H9 (cell line): ENCODE measurements around the gene GAD1. TPM values are rescaled to one million over a fixed set of nuclear protein-coding genes. Genes with fewer than 3 reads are reported as not detected.

Experiments
- DNase-seq: peaks from one replicate; pipeline ENCODE4 v3.0.0-alpha.2; 2017
- H2AFZ ChIP-seq: one replicate; pipeline ENCODE4 v1.6.1; 2013; ENCODE audit warnings: mild to moderate bottlenecking, low read length, control low read depth, moderate library complexity
- H2AK5ac ChIP-seq: 2 replicates; pipeline ENCODE4 v1.6.1; 2013; ENCODE audit warnings: low read length, control low read depth, mixed read lengths; ENCODE audit not compliant: insufficient read length
- H2BK120ac ChIP-seq: one replicate; pipeline ENCODE4 v1.6.1; 2013; ENCODE audit warnings: low read depth, mild to moderate bottlenecking, low read length, control low read depth, inconsistent platforms; ENCODE audit not compliant: poor library complexity, severe bottlenecking
- H2BK12ac ChIP-seq: 2 replicates; pipeline ENCODE4 v1.6.1; 2013; ENCODE audit warnings: low read length, control low read depth, mixed read lengths, low read depth; ENCODE audit not compliant: insufficient read length
- H2BK15ac ChIP-seq: 2 replicates; pipeline ENCODE4 v1.6.1; 2013; ENCODE audit warnings: low read depth, low read length, control low read depth
- H2BK20ac ChIP-seq: one replicate; pipeline ENCODE4 v1.6.1; 2013; ENCODE audit warnings: low read depth, mild to moderate bottlenecking, low read length, control low read depth, inconsistent platforms; ENCODE audit not compliant: poor library complexity, severe bottlenecking
- H2BK5ac ChIP-seq: 2 replicates; pipeline ENCODE4 v1.6.1; 2013; ENCODE audit warnings: low read length, control low read depth, mixed read lengths; ENCODE audit not compliant: insufficient read length
- H3K14ac ChIP-seq: 2 replicates; pipeline ENCODE4 v1.6.1; 2013; ENCODE audit warnings: low read length, control low read depth; ENCODE audit not compliant: insufficient read depth
- H3K18ac ChIP-seq: 2 replicates; pipeline ENCODE4 v1.6.1; 2013; ENCODE audit warnings: low read depth, mild to moderate bottlenecking, mixed read lengths, low read length, control low read depth; ENCODE audit not compliant: insufficient read length
- H3K23ac ChIP-seq: 2 replicates; pipeline ENCODE4 v1.6.1; 2013; ENCODE audit warnings: low read length, control low read depth, mixed read lengths, low read depth; ENCODE audit not compliant: insufficient read length
- H3K23me2 ChIP-seq: 2 replicates; pipeline ENCODE4 v1.6.1; 2013; ENCODE audit warnings: low read depth, mild to moderate bottlenecking, mixed read lengths, low read length, control low read depth; ENCODE audit not compliant: insufficient read length, poor library complexity, severe bottlenecking
- H3K27ac ChIP-seq: 2 replicates; pipeline ENCODE4 v1.5.1; 2013; ENCODE audit warnings: low read length, control low read depth, mixed read lengths, low read depth; ENCODE audit not compliant: insufficient read length
- H3K27me3 ChIP-seq: 2 replicates; pipeline ENCODE4 v1.6.1; 2013; ENCODE audit warnings: low read length, control low read depth, inconsistent platforms; ENCODE audit not compliant: insufficient read depth
- H3K4ac ChIP-seq: 2 replicates; pipeline ENCODE4 v1.6.1; 2013; ENCODE audit warnings: low read depth, mild to moderate bottlenecking, control low read depth, inconsistent platforms, low read length, moderate library complexity
- H3K4me1 ChIP-seq: 2 replicates; pipeline ENCODE4 v1.6.1; 2013; ENCODE audit warnings: low read length, control low read depth, inconsistent platforms; ENCODE audit not compliant: insufficient read depth
- H3K4me2 ChIP-seq: 2 replicates; pipeline ENCODE4 v1.6.1; 2013; ENCODE audit warnings: low read length, control low read depth, mixed read lengths; ENCODE audit not compliant: insufficient read length, insufficient read depth
- H3K56ac ChIP-seq: 2 replicates; pipeline ENCODE4 v1.6.1; 2013; ENCODE audit warnings: low read depth, mild to moderate bottlenecking, mixed read lengths, low read length, control low read depth; ENCODE audit not compliant: insufficient read length
- H3K79me1 ChIP-seq: 2 replicates; pipeline ENCODE4 v1.6.1; 2013; ENCODE audit warnings: low read depth, mild to moderate bottlenecking, moderate library complexity, low read length, control low read depth, inconsistent platforms; ENCODE audit not compliant: insufficient read depth, poor library complexity, severe bottlenecking
- H3K79me2 ChIP-seq: 2 replicates; pipeline ENCODE4 v1.6.1; 2013; ENCODE audit warnings: low read length, control low read depth, inconsistent platforms; ENCODE audit not compliant: insufficient read depth
- H3K9ac ChIP-seq: 2 replicates; pipeline ENCODE4 v1.6.1; 2013; ENCODE audit warnings: low read length, control low read depth, mixed read lengths; ENCODE audit not compliant: insufficient read length; ENCODE audit errors: extremely low read depth
- H3K9me3 ChIP-seq: one replicate; pipeline ENCODE4 v1.6.1; 2013; ENCODE audit warnings: low read depth, low read length, inconsistent platforms; ENCODE audit not compliant: control insufficient read depth
- H3T11ph ChIP-seq: one replicate; pipeline ENCODE4 v1.6.1; 2013; ENCODE audit warnings: mild to moderate bottlenecking, low read length, control low read depth, inconsistent platforms
- H4K20me1 ChIP-seq: one replicate; pipeline ENCODE4 v1.6.1; 2013; ENCODE audit not compliant: control insufficient read depth, insufficient read length, insufficient read depth
- H4K5ac ChIP-seq: 2 replicates; pipeline ENCODE4 v1.6.1; 2013; ENCODE audit warnings: low read depth, mild to moderate bottlenecking, mixed read lengths, low read length, control low read depth; ENCODE audit not compliant: insufficient read length
- H4K8ac ChIP-seq: replicated peaks from 2 replicates; pipeline ENCODE4 v1.6.1; 2013; ENCODE audit warnings: low read length, control low read depth, mixed read lengths, low read depth; ENCODE audit not compliant: insufficient read length
- H4K91ac ChIP-seq: 2 replicates; pipeline ENCODE4 v1.6.1; 2013; ENCODE audit warnings: low read depth, mild to moderate bottlenecking, moderate library complexity, mixed read lengths, low read length, control low read depth; ENCODE audit not compliant: insufficient read length
- H3K27ac Mint-ChIP-seq, 3 experiments: 2 replicates in 2 of 3; 3 replicates in 1 of 3; pipeline ENCODE4 v1.8.0; 2020 to 2021; ENCODE audit warnings: mixed read lengths in 3 of 3, mild to moderate bottlenecking in 1 of 3, moderate library complexity in 1 of 3
- H3K27me3 Mint-ChIP-seq: 2 replicates; pipeline ENCODE4 v1.8.0; 2021; ENCODE audit warnings: low read depth, mild to moderate bottlenecking, moderate library complexity, mixed read lengths
- H3K36me3 Mint-ChIP-seq, 3 experiments: 2 replicates in 2 of 3; 3 replicates in 1 of 3; pipeline ENCODE4 v1.8.0; 2020 to 2021; ENCODE audit warnings: low read depth in 3 of 3, mixed read lengths in 3 of 3; ENCODE audit not compliant: insufficient read depth in 1 of 3
- H3K4me1 Mint-ChIP-seq, 2 experiments: 2 replicates each; pipeline ENCODE4 v1.8.0; 2020; ENCODE audit warnings: mixed read lengths in 2 of 2
- H3K4me3 Mint-ChIP-seq, 2 experiments: 2 replicates in 1 of 2; 3 replicates in 1 of 2; pipeline ENCODE4 v1.8.0; 2020 to 2021; ENCODE audit warnings: mild to moderate bottlenecking in 2 of 2, mixed read lengths in 2 of 2, moderate library complexity in 1 of 2
- H3K9me3 Mint-ChIP-seq, 2 experiments: 2 replicates in 1 of 2; 3 replicates in 1 of 2; pipeline ENCODE4 v1.8.0; 2020; ENCODE audit warnings: mild to moderate bottlenecking in 2 of 2, mixed read lengths in 2 of 2, moderate library complexity in 1 of 2
- WGBS: extraction: QIAGEN DNeasy Blood & Tissue Kit; methylation state at CpG from one replicate; pipeline ENCODE4 v1.1.7; 2013; ENCODE audit warnings: missing lambda C conversion rate, low lambda C conversion rate, mixed read lengths; ENCODE audit not compliant: insufficient read length; ENCODE audit errors: extremely low coverage; 5-methylcytosine and 5-hydroxymethylcytosine counted together
- total RNA-seq: library from RNA; stranded (reverse); gene quantifications from 2 replicates; pipeline ENCODE4 v1.2.1, GENCODE V29; 2021
- TF ChIP-seq, protein P1 (sequence below): fragments of 200-600 bp; sonication (generic); conservative IDR thresholded peaks from 3 replicates; pipeline ENCODE4 v1.8.0; 2021; ENCODE audit warnings: antibody characterized with exemption, mild to moderate bottlenecking

Gene GAD1
- total RNA-seq, 1 experiment from 2014 or later = 1.8 TPM

DNA sequence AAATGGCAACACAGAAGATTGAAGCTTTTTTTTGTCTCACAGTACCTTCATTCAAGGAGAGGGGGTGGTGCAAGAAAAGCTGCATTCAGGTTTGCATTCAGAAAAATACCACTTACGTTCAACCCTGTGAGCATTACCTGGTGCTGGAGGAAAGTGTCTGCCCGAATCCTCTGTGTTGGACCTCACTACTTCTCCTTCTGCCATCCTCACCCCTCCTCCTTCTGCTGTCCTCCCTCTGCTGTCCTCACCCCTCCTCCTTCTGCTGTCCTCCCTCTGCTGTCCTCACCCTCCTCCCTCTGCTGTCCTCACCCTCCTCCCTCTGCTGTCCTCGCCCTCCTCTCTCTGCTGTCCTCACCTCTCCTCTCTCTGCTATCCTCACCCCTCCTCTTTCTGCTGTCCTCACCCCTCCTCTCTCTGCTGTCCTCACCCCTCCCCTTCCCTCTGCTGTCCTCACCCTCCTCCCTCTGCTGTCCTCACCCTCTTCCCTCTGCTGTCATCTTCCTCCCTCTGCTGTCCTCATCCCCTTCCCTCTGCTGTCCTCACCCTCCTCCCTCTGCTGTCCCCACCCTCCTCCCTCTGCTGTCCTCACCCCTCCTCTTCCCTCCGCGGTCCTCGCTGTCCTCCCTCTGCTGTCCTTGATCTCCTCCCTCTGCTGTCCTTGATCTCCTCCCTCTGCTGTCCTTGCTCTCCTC is 11.3 kb downstream of the GAD1 start:
- Mint-ChIP-seq H3K4me1 (peaks cover 7 to 11% of the 10 kb centered on the region in 2 experiments; a peak in 3 of 4 replicates), H3K27me3 (peaks cover 81% of the 10 kb centered on the region), H3K36me3 (peaks cover 0 to 2% (median 0%) of the 10 kb centered on the region in 3 experiments; a peak in 2 of 7 replicates), H3K4me3 (no peak overlapping the region), H3K9me3 (no peaks in the 10 kb centered on the region; a peak in 1 of 5 replicates), H3K27ac (no peak overlapping the region)
- Histone ChIP-seq H3T11ph (no peak overlapping the region), H2BK5ac (no peak overlapping the region), H2BK120ac (no peak overlapping the region), H2BK12ac (no peak overlapping the region), H3K9me3 (no peaks in the 10 kb centered on the region), H3K27me3 (peaks cover 23% of the 10 kb centered on the region; the same call in 1 of the 2 replicates), H3K4me2 (no peak overlapping the region), H3K27ac (no peak overlapping the region), H3K79me1 (no peaks in the 10 kb centered on the region), H3K56ac (no peak overlapping the region), H2AK5ac (no peak overlapping the region), H3K4ac (no peak overlapping the region), H2AFZ (no peak overlapping the region), H4K91ac (no peak overlapping the region), H3K4me1 (no peaks in the 10 kb centered on the region), H4K8ac (no peak overlapping the region), H3K18ac (no peak overlapping the region), H3K23me2 (peaks cover 10% of the 10 kb centered on the region), H4K5ac (no peak overlapping the region), H2BK15ac (no peak overlapping the region), H2BK20ac (no peak overlapping the region), H4K20me1 (no peaks in the 10 kb centered on the region), H3K14ac (no peak overlapping the region), H3K79me2 (no peaks in the 10 kb centered on the region), H3K23ac (no peak overlapping the region), H3K9ac (no peak overlapping the region)
- TF ChIP-seq, protein P1, sequence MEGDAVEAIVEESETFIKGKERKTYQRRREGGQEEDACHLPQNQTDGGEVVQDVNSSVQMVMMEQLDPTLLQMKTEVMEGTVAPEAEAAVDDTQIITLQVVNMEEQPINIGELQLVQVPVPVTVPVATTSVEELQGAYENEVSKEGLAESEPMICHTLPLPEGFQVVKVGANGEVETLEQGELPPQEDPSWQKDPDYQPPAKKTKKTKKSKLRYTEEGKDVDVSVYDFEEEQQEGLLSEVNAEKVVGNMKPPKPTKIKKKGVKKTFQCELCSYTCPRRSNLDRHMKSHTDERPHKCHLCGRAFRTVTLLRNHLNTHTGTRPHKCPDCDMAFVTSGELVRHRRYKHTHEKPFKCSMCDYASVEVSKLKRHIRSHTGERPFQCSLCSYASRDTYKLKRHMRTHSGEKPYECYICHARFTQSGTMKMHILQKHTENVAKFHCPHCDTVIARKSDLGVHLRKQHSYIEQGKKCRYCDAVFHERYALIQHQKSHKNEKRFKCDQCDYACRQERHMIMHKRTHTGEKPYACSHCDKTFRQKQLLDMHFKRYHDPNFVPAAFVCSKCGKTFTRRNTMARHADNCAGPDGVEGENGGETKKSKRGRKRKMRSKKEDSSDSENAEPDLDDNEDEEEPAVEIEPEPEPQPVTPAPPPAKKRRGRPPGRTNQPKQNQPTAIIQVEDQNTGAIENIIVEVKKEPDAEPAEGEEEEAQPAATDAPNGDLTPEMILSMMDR = no peak
- no peak for DNase-seq
- WGBS = no CpG with 5 or more reads among the region's 6 CpGs
